Colonic mucosa (tissue), 4 donors: ENCODE results near the gene UNC5A. TPM values are rescaled to one million over a fixed set of nuclear protein-coding genes. Genes with fewer than 3 reads are reported as not detected.

Experiments
- DNase-seq: peaks from one replicate; pipeline ENCODE4 v3.0.0-alpha.2; 2020
- H3K27ac ChIP-seq: fragments of 200-600 bp; one replicate; pipeline ENCODE4 v1.8.0; 2021
- H3K27me3 ChIP-seq: fragments of 200-600 bp; one replicate; pipeline ENCODE4 v1.8.0; 2021
- H3K36me3 ChIP-seq: fragments of 200-600 bp; one replicate; pipeline ENCODE4 v1.8.0; 2021
- H3K4me1 ChIP-seq: fragments of 200-600 bp; one replicate; pipeline ENCODE4 v1.8.0; 2021; ENCODE audit warnings: mild to moderate bottlenecking
- H3K4me3 ChIP-seq: fragments of 200-600 bp; one replicate; pipeline ENCODE4 v1.8.0; 2021
- H3K9ac ChIP-seq, 2 donors: one replicate each; pipeline ENCODE4 v1.7.0; 2013; ENCODE audit warnings: control low read depth in 2 of 2, low read depth in 2 of 2, low read length in 2 of 2
- H3K9me3 ChIP-seq: fragments of 200-600 bp; one replicate; pipeline ENCODE4 v1.8.0; 2021
- CTCF ChIP-seq: fragments of 200-600 bp; IDR thresholded peaks from one replicate; pipeline ENCODE4 v1.8.0; 2022; ENCODE audit warnings: antibody characterized with exemption, mild to moderate bottlenecking
- intact Hi-C: fragments of 100-400 bp; cut with DNase I; formaldehyde crosslinking; loops from one replicate; pipeline ENCODE4 v1.14.1; 2022
- total RNA-seq, 2 donors: library from RNA; stranded (reverse); fragmentation: NEBNext Ultra II Directional in 1 of 2; extraction: Animal tissue kit (Norgen Biotek cat#: 25700) in 1 of 2; gene quantifications; one replicate each; pipeline ENCODE4 v1.2.1, GENCODE V29; 2021
- donor health status: healthy.
- donor health status: DM: no; HTN: no; CAD: no.
- donor health status: DM: no; HTN: no; CAD: no.

Gene UNC5A
- total RNA-seq, 2 donors from 2014 or later, result not detected

- H3K9ac ChIP-seq, result no peak overlapping the region
- no peaks in the 10 kb centered on the region for H3K36me3 ChIP-seq
- H3K9me3 ChIP-seq, result no peaks in the 10 kb centered on the region
- DNase-seq, result no peak
- no peak overlapping the region for H3K4me3 ChIP-seq
- intact Hi-C loops, result no loop called here
- H3K27ac ChIP-seq, result no peak overlapping the region
- no peaks in the 10 kb centered on the region for H3K4me1 ChIP-seq
- H3K27me3 ChIP-seq, result no peaks in the 10 kb centered on the region
- TF ChIP-seq CTCF, result no peak
Observed at GRCh38 chr5:176921714-176922113, 111.4 kb downstream of the UNC5A start.

GRCh38 chr5:176922817-176923216, 112.5 kb downstream of the UNC5A start:
- Histone ChIP-seq H3K36me3 (no peaks in the 10 kb centered on the region), H3K27me3 (no peaks in the 10 kb centered on the region), H3K4me3 (no peak overlapping the region), H3K9ac (no peak overlapping the region), H3K27ac (no peak overlapping the region), H3K4me1 (no peaks in the 10 kb centered on the region), H3K9me3 (no peaks in the 10 kb centered on the region)
- DNase-seq, result no peak
- intact Hi-C loops, result no loop called here
- no peak for TF ChIP-seq CTCF

GRCh38 chr5:176927562-176927961, 117.2 kb downstream of the UNC5A start:
- H3K36me3 ChIP-seq, result no peaks in the 10 kb centered on the region

GRCh38 chr5:176929654-176930053, 119.3 kb downstream of the UNC5A start:
- H3K9ac ChIP-seq, result no peak overlapping the region
- no peaks in the 10 kb centered on the region for H3K36me3 ChIP-seq
- intact Hi-C loops, result no loop called here
- H3K9me3 ChIP-seq, result no peaks in the 10 kb centered on the region
- H3K4me3 ChIP-seq, result no peak overlapping the region
- H3K27me3 ChIP-seq, result no peaks in the 10 kb centered on the region
- DNase-seq, result no peak
- no peak overlapping the region for H3K27ac ChIP-seq
- no peak for TF ChIP-seq CTCF
- H3K4me1 ChIP-seq, result no peaks in the 10 kb centered on the region

More at GRCh38 chr5:176927562-176927961, 117.2 kb downstream of the UNC5A start:
- Histone ChIP-seq H3K27me3 (no peaks in the 10 kb centered on the region), H3K9me3 (no peaks in the 10 kb centered on the region), H3K4me1 (no peaks in the 10 kb centered on the region), H3K4me3 (no peak overlapping the region), H3K9ac (no peak overlapping the region), H3K27ac (no peak overlapping the region)
- intact Hi-C loops, result no loop called here
- TF ChIP-seq CTCF, result no peak
- DNase-seq, result no peak

Other genes starting within 250 kb of the UNC5A start
- 1 to 10 TPM; 2.1 to 3.1 TPM for gene GPRIN1, start 200.4 kb upstream of the UNC5A start, total RNA-seq
- not detected for gene SNCB, start 180.0 kb upstream of the UNC5A start, total RNA-seq
- gene EIF4E1B, start 179.9 kb upstream of the UNC5A start, total RNA-seq, result not detected
- gene TSPAN17, start 163.1 kb upstream of the UNC5A start, total RNA-seq, result 10 to 100 TPM; 30.5 to 36.1 TPM
- gene HK3, start 88.8 kb downstream of the UNC5A start, total RNA-seq, result 1 to 10 TPM; 1.6 to 3.0 TPM
- gene UIMC1, start 196.2 kb downstream of the UNC5A start, total RNA-seq, result 10 to 100 TPM; 30.0 to 31.6 TPM
- gene ZNF346, start 212.1 kb downstream of the UNC5A start, total RNA-seq, result 10 to 100 TPM in 1 of 2 donors, 1 to 10 TPM in 1; 9.1 to 11.2 TPM